IPS-15b (cell line): ENCODE data around the gene BORA.

ENCODE experiments used
- H3K27me3 ChIP-seq: one replicate; pipeline ENCODE4 v1.6.1; 2013; ENCODE audit warnings: low read length; ENCODE audit not compliant: control insufficient read depth, insufficient read depth
- H3K36me3 ChIP-seq: one replicate; pipeline ENCODE4 v1.6.1; 2013; ENCODE audit warnings: low read length; ENCODE audit not compliant: control insufficient read depth, insufficient read depth
- H3K4me1 ChIP-seq: one replicate; pipeline ENCODE4 v1.6.1; 2013; ENCODE audit warnings: mild to moderate bottlenecking, low read length; ENCODE audit not compliant: control insufficient read depth, insufficient read depth
- H3K4me3 ChIP-seq: one replicate; pipeline ENCODE4 v1.5.1; 2013; ENCODE audit warnings: low read depth, low read length
- H3K9ac ChIP-seq: one replicate; pipeline ENCODE4 v1.6.1; 2013; ENCODE audit warnings: low read depth, mild to moderate bottlenecking, low read length
- H3K9me3 ChIP-seq: one replicate; pipeline ENCODE4 v1.6.1; 2013; ENCODE audit warnings: mild to moderate bottlenecking, low read length; ENCODE audit not compliant: control insufficient read depth, insufficient read depth

BORA gene

GRCh38 chr13:72727417-72728289, at the start of gene BORA, which contains the start of gene MZT1:
Gene BORA (plus strand): TSS chr13:72727923. CDS start chr13:72728941, 1,018 bp downstream.
Gene MZT1 (minus strand): TSS chr13:72727629. CDS start chr13:72727602, 27 bp downstream.
- Histone ChIP-seq H3K9ac (peak within 1 kb of the TSS; percentile 67), H3K36me3 (peaks cover 5% of the 10 kb centered on the region), H3K9me3 (no peaks in the 10 kb centered on the region), H3K4me1 (no peaks in the 10 kb centered on the region), H3K27me3 (no peaks in the 10 kb centered on the region), H3K4me3 (peak within 1 kb of the TSS; percentile 94)

GRCh38 chr13:72678312-72678711, 49.4 kb upstream of the BORA start:
- Histone ChIP-seq H3K27me3 (no peaks in the 10 kb centered on the region), H3K36me3 (no peaks in the 10 kb centered on the region), H3K4me3 (no peak overlapping the region), H3K9ac (no peak overlapping the region), H3K9me3 (no peaks in the 10 kb centered on the region), H3K4me1 (peaks cover 2% of the 10 kb centered on the region)

GRCh38 chr13:72680353-72680752, 47.4 kb upstream of the BORA start:
- H3K36me3 ChIP-seq = no peaks in the 10 kb centered on the region
- no peak overlapping the region for H3K4me3 ChIP-seq
- H3K27me3 ChIP-seq = no peaks in the 10 kb centered on the region
- H3K9ac ChIP-seq = no peak overlapping the region
- H3K9me3 ChIP-seq = no peaks in the 10 kb centered on the region
- H3K4me1 ChIP-seq = peaks cover 2% of the 10 kb centered on the region

GRCh38 chr13:72686766-72687165, 41.0 kb upstream of the BORA start:
- Histone ChIP-seq H3K36me3 (no peaks in the 10 kb centered on the region), H3K9ac (no peak overlapping the region), H3K4me3 (no peak overlapping the region), H3K9me3 (no peaks in the 10 kb centered on the region), H3K4me1 (no peaks in the 10 kb centered on the region), H3K27me3 (no peaks in the 10 kb centered on the region)

- no peak overlapping the region for H3K9ac ChIP-seq
These were observed 38.5 kb upstream of the BORA start for GRCh38 chr13:72689181-72689696.

GRCh38 chr13:72692884-72693514, 34.7 kb upstream of the BORA start:
- no peak overlapping the region for H3K9ac ChIP-seq
- no peaks in the 10 kb centered on the region for H3K36me3 ChIP-seq
- peaks cover 7% of the 10 kb centered on the region for H3K9me3 ChIP-seq
- H3K4me3 ChIP-seq = no peak overlapping the region
- no peaks in the 10 kb centered on the region for H3K4me1 ChIP-seq
- H3K27me3 ChIP-seq = no peaks in the 10 kb centered on the region

More at GRCh38 chr13:72689181-72689696, 38.5 kb upstream of the BORA start:
- Histone ChIP-seq H3K4me1 (no peaks in the 10 kb centered on the region), H3K36me3 (no peaks in the 10 kb centered on the region), H3K27me3 (no peaks in the 10 kb centered on the region), H3K4me3 (no peak overlapping the region), H3K9me3 (peaks cover 7% of the 10 kb centered on the region)

- Histone ChIP-seq H3K4me3 (no peak overlapping the region), H3K9me3 (peaks cover 7% of the 10 kb centered on the region), H3K9ac (no peak overlapping the region), H3K27me3 (no peaks in the 10 kb centered on the region), H3K4me1 (no peaks in the 10 kb centered on the region), H3K36me3 (no peaks in the 10 kb centered on the region)
These were observed 33.9 kb upstream of the BORA start for GRCh38 chr13:72693832-72694231.

GRCh38 chr13:72694314-72694713, 33.4 kb upstream of the BORA start:
- Histone ChIP-seq H3K36me3 (no peaks in the 10 kb centered on the region), H3K4me3 (no peak overlapping the region), H3K9me3 (peaks cover 7% of the 10 kb centered on the region), H3K27me3 (no peaks in the 10 kb centered on the region), H3K4me1 (no peaks in the 10 kb centered on the region), H3K9ac (no peak overlapping the region)

GRCh38 chr13:72696579-72696978, 31.1 kb upstream of the BORA start:
- H3K4me1 ChIP-seq = no peaks in the 10 kb centered on the region
- peaks cover 7% of the 10 kb centered on the region for H3K9me3 ChIP-seq
- no peak overlapping the region for H3K9ac ChIP-seq
- no peaks in the 10 kb centered on the region for H3K27me3 ChIP-seq
- H3K36me3 ChIP-seq = no peaks in the 10 kb centered on the region
- H3K4me3 ChIP-seq = no peak overlapping the region

GRCh38 chr13:72698164-72698563, 29.6 kb upstream of the BORA start:
- H3K9ac ChIP-seq = no peak overlapping the region

GRCh38 chr13:72700509-72700908, 27.2 kb upstream of the BORA start:
- Histone ChIP-seq H3K9ac (no peak overlapping the region), H3K27me3 (no peaks in the 10 kb centered on the region), H3K4me1 (no peaks in the 10 kb centered on the region), H3K4me3 (no peak overlapping the region), H3K9me3 (no peaks in the 10 kb centered on the region), H3K36me3 (no peaks in the 10 kb centered on the region)

More at GRCh38 chr13:72698164-72698563, 29.6 kb upstream of the BORA start:
- Histone ChIP-seq H3K36me3 (no peaks in the 10 kb centered on the region), H3K9me3 (peaks cover under 1% of the 10 kb centered on the region), H3K4me1 (no peaks in the 10 kb centered on the region), H3K27me3 (no peaks in the 10 kb centered on the region), H3K4me3 (no peak overlapping the region)
